H9 (cell line): ENCODE data around the gene RAB17. TPM values are rescaled to one million over a fixed set of nuclear protein-coding genes. Genes with fewer than 3 reads are reported as not detected.

Experiments used
- DNase-seq: peaks from one replicate; pipeline ENCODE4 v3.0.0-alpha.2; 2017
- H2AFZ ChIP-seq: one replicate; pipeline ENCODE4 v1.6.1; 2013; ENCODE audit warnings: mild to moderate bottlenecking, low read length, control low read depth, moderate library complexity
- H2AK5ac ChIP-seq: 2 replicates; pipeline ENCODE4 v1.6.1; 2013; ENCODE audit warnings: low read length, control low read depth, mixed read lengths; ENCODE audit not compliant: insufficient read length
- H2BK120ac ChIP-seq: one replicate; pipeline ENCODE4 v1.6.1; 2013; ENCODE audit warnings: low read depth, mild to moderate bottlenecking, low read length, control low read depth, inconsistent platforms; ENCODE audit not compliant: poor library complexity, severe bottlenecking
- H2BK12ac ChIP-seq: 2 replicates; pipeline ENCODE4 v1.6.1; 2013; ENCODE audit warnings: low read length, control low read depth, mixed read lengths, low read depth; ENCODE audit not compliant: insufficient read length
- H2BK15ac ChIP-seq: 2 replicates; pipeline ENCODE4 v1.6.1; 2013; ENCODE audit warnings: low read depth, low read length, control low read depth
- H2BK20ac ChIP-seq: one replicate; pipeline ENCODE4 v1.6.1; 2013; ENCODE audit warnings: low read depth, mild to moderate bottlenecking, low read length, control low read depth, inconsistent platforms; ENCODE audit not compliant: poor library complexity, severe bottlenecking
- H2BK5ac ChIP-seq: 2 replicates; pipeline ENCODE4 v1.6.1; 2013; ENCODE audit warnings: low read length, control low read depth, mixed read lengths; ENCODE audit not compliant: insufficient read length
- H3K14ac ChIP-seq: 2 replicates; pipeline ENCODE4 v1.6.1; 2013; ENCODE audit warnings: low read length, control low read depth; ENCODE audit not compliant: insufficient read depth
- H3K18ac ChIP-seq: 2 replicates; pipeline ENCODE4 v1.6.1; 2013; ENCODE audit warnings: low read depth, mild to moderate bottlenecking, mixed read lengths, low read length, control low read depth; ENCODE audit not compliant: insufficient read length
- H3K23ac ChIP-seq: 2 replicates; pipeline ENCODE4 v1.6.1; 2013; ENCODE audit warnings: low read length, control low read depth, mixed read lengths, low read depth; ENCODE audit not compliant: insufficient read length
- H3K23me2 ChIP-seq: 2 replicates; pipeline ENCODE4 v1.6.1; 2013; ENCODE audit warnings: low read depth, mild to moderate bottlenecking, mixed read lengths, low read length, control low read depth; ENCODE audit not compliant: insufficient read length, poor library complexity, severe bottlenecking
- H3K27ac ChIP-seq: 2 replicates; pipeline ENCODE4 v1.5.1; 2013; ENCODE audit warnings: low read length, control low read depth, mixed read lengths, low read depth; ENCODE audit not compliant: insufficient read length
- H3K27me3 ChIP-seq: 2 replicates; pipeline ENCODE4 v1.6.1; 2013; ENCODE audit warnings: low read length, control low read depth, inconsistent platforms; ENCODE audit not compliant: insufficient read depth
- H3K4ac ChIP-seq: 2 replicates; pipeline ENCODE4 v1.6.1; 2013; ENCODE audit warnings: low read depth, mild to moderate bottlenecking, control low read depth, inconsistent platforms, low read length, moderate library complexity
- H3K4me1 ChIP-seq: 2 replicates; pipeline ENCODE4 v1.6.1; 2013; ENCODE audit warnings: low read length, control low read depth, inconsistent platforms; ENCODE audit not compliant: insufficient read depth
- H3K4me2 ChIP-seq: 2 replicates; pipeline ENCODE4 v1.6.1; 2013; ENCODE audit warnings: low read length, control low read depth, mixed read lengths; ENCODE audit not compliant: insufficient read length, insufficient read depth
- H3K56ac ChIP-seq: 2 replicates; pipeline ENCODE4 v1.6.1; 2013; ENCODE audit warnings: low read depth, mild to moderate bottlenecking, mixed read lengths, low read length, control low read depth; ENCODE audit not compliant: insufficient read length
- H3K79me1 ChIP-seq: 2 replicates; pipeline ENCODE4 v1.6.1; 2013; ENCODE audit warnings: low read depth, mild to moderate bottlenecking, moderate library complexity, low read length, control low read depth, inconsistent platforms; ENCODE audit not compliant: insufficient read depth, poor library complexity, severe bottlenecking
- H3K79me2 ChIP-seq: 2 replicates; pipeline ENCODE4 v1.6.1; 2013; ENCODE audit warnings: low read length, control low read depth, inconsistent platforms; ENCODE audit not compliant: insufficient read depth
- H3K9ac ChIP-seq: 2 replicates; pipeline ENCODE4 v1.6.1; 2013; ENCODE audit warnings: low read length, control low read depth, mixed read lengths; ENCODE audit not compliant: insufficient read length; ENCODE audit errors: extremely low read depth
- H3K9me3 ChIP-seq: one replicate; pipeline ENCODE4 v1.6.1; 2013; ENCODE audit warnings: low read depth, low read length, inconsistent platforms; ENCODE audit not compliant: control insufficient read depth
- H3T11ph ChIP-seq: one replicate; pipeline ENCODE4 v1.6.1; 2013; ENCODE audit warnings: mild to moderate bottlenecking, low read length, control low read depth, inconsistent platforms
- H4K20me1 ChIP-seq: one replicate; pipeline ENCODE4 v1.6.1; 2013; ENCODE audit not compliant: control insufficient read depth, insufficient read length, insufficient read depth
- H4K5ac ChIP-seq: 2 replicates; pipeline ENCODE4 v1.6.1; 2013; ENCODE audit warnings: low read depth, mild to moderate bottlenecking, mixed read lengths, low read length, control low read depth; ENCODE audit not compliant: insufficient read length
- H4K8ac ChIP-seq: replicated peaks from 2 replicates; pipeline ENCODE4 v1.6.1; 2013; ENCODE audit warnings: low read length, control low read depth, mixed read lengths, low read depth; ENCODE audit not compliant: insufficient read length
- H4K91ac ChIP-seq: 2 replicates; pipeline ENCODE4 v1.6.1; 2013; ENCODE audit warnings: low read depth, mild to moderate bottlenecking, moderate library complexity, mixed read lengths, low read length, control low read depth; ENCODE audit not compliant: insufficient read length
- H3K27ac Mint-ChIP-seq, 3 experiments: 2 replicates in 2 of 3; 3 replicates in 1 of 3; pipeline ENCODE4 v1.8.0; 2020 to 2021; ENCODE audit warnings: mixed read lengths in 3 of 3, mild to moderate bottlenecking in 1 of 3, moderate library complexity in 1 of 3
- H3K27me3 Mint-ChIP-seq: 2 replicates; pipeline ENCODE4 v1.8.0; 2021; ENCODE audit warnings: low read depth, mild to moderate bottlenecking, moderate library complexity, mixed read lengths
- H3K36me3 Mint-ChIP-seq, 3 experiments: 2 replicates in 2 of 3; 3 replicates in 1 of 3; pipeline ENCODE4 v1.8.0; 2020 to 2021; ENCODE audit warnings: low read depth in 3 of 3, mixed read lengths in 3 of 3; ENCODE audit not compliant: insufficient read depth in 1 of 3
- H3K4me1 Mint-ChIP-seq, 2 experiments: 2 replicates each; pipeline ENCODE4 v1.8.0; 2020; ENCODE audit warnings: mixed read lengths in 2 of 2
- H3K4me3 Mint-ChIP-seq, 2 experiments: 2 replicates in 1 of 2; 3 replicates in 1 of 2; pipeline ENCODE4 v1.8.0; 2020 to 2021; ENCODE audit warnings: mild to moderate bottlenecking in 2 of 2, mixed read lengths in 2 of 2, moderate library complexity in 1 of 2
- H3K9me3 Mint-ChIP-seq, 2 experiments: 2 replicates in 1 of 2; 3 replicates in 1 of 2; pipeline ENCODE4 v1.8.0; 2020; ENCODE audit warnings: mild to moderate bottlenecking in 2 of 2, mixed read lengths in 2 of 2, moderate library complexity in 1 of 2
- WGBS: extraction: QIAGEN DNeasy Blood & Tissue Kit; methylation state at CpG from one replicate; pipeline ENCODE4 v1.1.7; 2013; ENCODE audit warnings: missing lambda C conversion rate, low lambda C conversion rate, mixed read lengths; ENCODE audit not compliant: insufficient read length; ENCODE audit errors: extremely low coverage; 5-methylcytosine and 5-hydroxymethylcytosine counted together
- total RNA-seq: library from RNA; stranded (reverse); gene quantifications from 2 replicates; pipeline ENCODE4 v1.2.1, GENCODE V29; 2021
- TF ChIP-seq, protein P1 (sequence below): fragments of 200-600 bp; sonication (generic); conservative IDR thresholded peaks from 3 replicates; pipeline ENCODE4 v1.8.0; 2021; ENCODE audit warnings: antibody characterized with exemption, mild to moderate bottlenecking

Gene RAB17
- total RNA-seq, 1 experiment from 2014 or later: 31.9 TPM

DNA sequence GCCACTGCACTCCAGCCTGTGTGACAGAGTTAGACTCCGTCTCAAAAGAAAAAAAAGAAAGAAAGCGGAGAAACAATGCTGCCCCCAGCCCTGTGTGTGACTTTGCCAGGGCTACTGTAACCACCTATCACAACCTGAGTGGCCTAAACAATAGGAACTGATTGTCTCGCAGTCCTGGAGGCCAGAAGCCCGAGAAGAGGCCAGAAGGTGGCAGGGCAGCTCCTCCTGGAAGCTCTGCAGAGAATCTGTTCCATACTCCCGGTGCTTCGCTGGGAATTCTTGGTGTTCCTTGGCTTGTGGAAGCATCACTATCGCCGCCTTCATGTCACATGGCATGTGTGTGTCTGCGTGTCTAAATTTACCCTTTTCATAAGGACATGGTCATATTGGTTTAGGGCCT, 14.4 kb upstream of the RAB17 start:
- Mint-ChIP-seq H3K9me3 (peaks cover 35 to 46% of the 10 kb centered on the region in 2 experiments), H3K27ac (no peak overlapping the region), H3K4me1 (peaks cover 55 to 57% of the 10 kb centered on the region in 2 experiments), H3K27me3 (peaks cover 13% of the 10 kb centered on the region), H3K36me3 (peaks cover 27 to 35% (median 27%) of the 10 kb centered on the region in 3 experiments), H3K4me3 (no peak overlapping the region; a peak in 1 of 5 replicates)
- Histone ChIP-seq H2AK5ac (no peak overlapping the region), H2BK12ac (no peak overlapping the region), H3K56ac (no peak overlapping the region), H4K20me1 (no peaks in the 10 kb centered on the region), H3K23me2 (no peaks in the 10 kb centered on the region), H3K4ac (no peak overlapping the region), H2BK20ac (no peak overlapping the region), H3K18ac (no peak overlapping the region), H3K9ac (no peak overlapping the region), H3K4me2 (no peak overlapping the region), H2BK120ac (no peak overlapping the region), H3T11ph (no peak overlapping the region), H4K91ac (no peak overlapping the region), H2AFZ (no peak overlapping the region), H3K27ac (no peak overlapping the region), H2BK5ac (no peak overlapping the region), H3K79me2 (no peaks in the 10 kb centered on the region), H3K14ac (no peak overlapping the region), H3K4me1 (peaks cover 5% of the 10 kb centered on the region; the same call in 1 of the 2 replicates), H3K27me3 (no peaks in the 10 kb centered on the region), H4K8ac (no peak overlapping the region), H2BK15ac (no peak overlapping the region), H3K9me3 (peaks cover 3% of the 10 kb centered on the region), H4K5ac (no peak overlapping the region), H3K79me1 (no peaks in the 10 kb centered on the region), H3K23ac (no peak overlapping the region)
- no peak for DNase-seq
- no CpG with 5 or more reads among the region's 9 CpGs for WGBS
- TF ChIP-seq, protein P1, sequence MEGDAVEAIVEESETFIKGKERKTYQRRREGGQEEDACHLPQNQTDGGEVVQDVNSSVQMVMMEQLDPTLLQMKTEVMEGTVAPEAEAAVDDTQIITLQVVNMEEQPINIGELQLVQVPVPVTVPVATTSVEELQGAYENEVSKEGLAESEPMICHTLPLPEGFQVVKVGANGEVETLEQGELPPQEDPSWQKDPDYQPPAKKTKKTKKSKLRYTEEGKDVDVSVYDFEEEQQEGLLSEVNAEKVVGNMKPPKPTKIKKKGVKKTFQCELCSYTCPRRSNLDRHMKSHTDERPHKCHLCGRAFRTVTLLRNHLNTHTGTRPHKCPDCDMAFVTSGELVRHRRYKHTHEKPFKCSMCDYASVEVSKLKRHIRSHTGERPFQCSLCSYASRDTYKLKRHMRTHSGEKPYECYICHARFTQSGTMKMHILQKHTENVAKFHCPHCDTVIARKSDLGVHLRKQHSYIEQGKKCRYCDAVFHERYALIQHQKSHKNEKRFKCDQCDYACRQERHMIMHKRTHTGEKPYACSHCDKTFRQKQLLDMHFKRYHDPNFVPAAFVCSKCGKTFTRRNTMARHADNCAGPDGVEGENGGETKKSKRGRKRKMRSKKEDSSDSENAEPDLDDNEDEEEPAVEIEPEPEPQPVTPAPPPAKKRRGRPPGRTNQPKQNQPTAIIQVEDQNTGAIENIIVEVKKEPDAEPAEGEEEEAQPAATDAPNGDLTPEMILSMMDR: peak; percentile 39; the same call in 1 of the 3 replicates
